Natural killer cell (primary cell): ENCODE results near the gene PKN2. TPM values are rescaled to one million over a fixed set of nuclear protein-coding genes. Genes with fewer than 3 reads are reported as not detected.

ENCODE experiments used
- ATAC-seq, 3 donors: fragments of 150-1000 bp in 2 of 3; fragments of 200-7000 bp in 1 of 3; cut with Tn5 transposase; 1 replicate in 1 of 3; 2 replicates in 2 of 3; pipeline ENCODE4 v1.10.0; 2021; ENCODE audit warnings: mild to moderate bottlenecking in 2 of 3, moderate library complexity in 2 of 3
- DNase-seq, 2 donors: peaks; one replicate each; pipeline versions ENCODE4 v3.0.0 to v3.0.0-alpha.2; 2013 to 2021; ENCODE audit warnings: mixed read lengths in 1 of 2
- H3K27ac ChIP-seq: one replicate; pipeline ENCODE4 v1.5.1; 2013; ENCODE audit warnings: mild to moderate bottlenecking, low read length
- H3K27me3 ChIP-seq: one replicate; pipeline ENCODE4 v1.6.1; 2013; ENCODE audit warnings: low read length; ENCODE audit not compliant: control insufficient read depth, insufficient read depth
- H3K36me3 ChIP-seq: one replicate; pipeline ENCODE4 v1.6.1; 2013; ENCODE audit warnings: low read length; ENCODE audit not compliant: control insufficient read depth, insufficient read depth
- H3K4me1 ChIP-seq: one replicate; pipeline ENCODE4 v1.6.1; 2013; ENCODE audit warnings: low read length; ENCODE audit not compliant: control insufficient read depth, insufficient read depth
- H3K4me3 ChIP-seq: one replicate; pipeline ENCODE4 v1.5.1; 2013; ENCODE audit warnings: low read length
- H3K9me3 ChIP-seq: one replicate; pipeline ENCODE4 v1.6.1; 2013; ENCODE audit warnings: low read length; ENCODE audit not compliant: control insufficient read depth, insufficient read depth
- H3K27ac Mint-ChIP-seq, 2 donors: one replicate each; pipeline ENCODE4 v1.8.0; 2022; ENCODE audit warnings: mild to moderate bottlenecking in 2 of 2, mixed read lengths in 2 of 2, moderate library complexity in 1 of 2
- H3K27me3 Mint-ChIP-seq, 2 donors: one replicate each; pipeline ENCODE4 v1.8.0; 2022; ENCODE audit warnings: low read depth in 2 of 2, mixed read lengths in 2 of 2
- H3K36me3 Mint-ChIP-seq: one replicate; pipeline ENCODE4 v1.8.0; 2022; ENCODE audit warnings: mixed read lengths
- H3K4me1 Mint-ChIP-seq, 2 donors: one replicate each; pipeline ENCODE4 v1.8.0; 2022; ENCODE audit warnings: mixed read lengths in 2 of 2
- H3K4me3 Mint-ChIP-seq: one replicate; pipeline ENCODE4 v1.8.0; 2022; ENCODE audit warnings: mild to moderate bottlenecking, moderate library complexity, mixed read lengths
- H3K9me3 Mint-ChIP-seq, 2 donors: one replicate each; pipeline ENCODE4 v1.8.0; 2022; ENCODE audit warnings: mixed read lengths in 2 of 2
- CTCF ChIP-seq: fragments of 200-600 bp; IDR thresholded peaks from one replicate; pipeline ENCODE4 v1.8.0; 2022; ENCODE audit warnings: antibody characterized with exemption
- WGBS: methylation state at CpG from one replicate; pipeline ENCODE4 v1.1.7; 2013; ENCODE audit warnings: missing lambda C conversion rate; ENCODE audit not compliant: insufficient coverage; 5-methylcytosine and 5-hydroxymethylcytosine counted together
- intact Hi-C: fragments of 100-400 bp; cut with micrococcal nuclease; formaldehyde crosslinking; loops from one replicate; pipeline ENCODE4 v1.14.2; 2022
- total RNA-seq, 4 donors: library from RNA; stranded (reverse); fragments of 120-200 nt in 1 of 4; gene quantifications; one replicate each; pipeline versions ENCODE4 v1.2.3 to v1.2.4, GENCODE V29; 2013 to 2022

The PKN2 gene
- total RNA-seq, 3 donors from 2014 or later (not counting 1 experiment from before 2014, with no cell fraction given), result 40.8 to 50.1 (median 47.2) TPM

GRCh38 chr1:88680911-88681622 is 3.0 kb upstream of the PKN2 start:
- no peak overlapping the region for H3K4me3 ChIP-seq
- Mint-ChIP-seq H3K4me1 (peaks cover 21 to 25% of the 10 kb centered on the region in 2 donors), H3K27me3 (no peaks in the 10 kb centered on the region), H3K36me3 (no peaks in the 10 kb centered on the region), H3K9me3 (no peaks in the 10 kb centered on the region), H3K27ac (no peak overlapping the region), H3K4me3 (no peak overlapping the region)
- no peak overlapping the region for H3K27ac ChIP-seq
- ATAC-seq (no peak), DNase-seq (no peak)
- no peaks in the 10 kb centered on the region for H3K36me3 ChIP-seq
- TF ChIP-seq CTCF, result no peak
- no CpG with 5 or more reads among the region's 3 CpGs for WGBS
- H3K9me3 ChIP-seq, result no peaks in the 10 kb centered on the region
- peaks cover 12% of the 10 kb centered on the region for H3K4me1 ChIP-seq
- H3K27me3 ChIP-seq, result no peaks in the 10 kb centered on the region
- intact Hi-C loops, result loop anchor here (5.0 to 10.0 kb wide), 3 partner anchors 1344 to 1976 kb away; partner anchors contain the start of genes HS2ST1, SELENOF and SH3GLB1

GRCh38 chr1:88684482-88685258 is 597 bp downstream of the PKN2 start:
- peaks cover 21 to 35% of the 10 kb centered on the region in 2 donors for H3K4me1 Mint-ChIP-seq

GRCh38 chr1:88685259-88685620 is 1.2 kb downstream of the PKN2 start:
- Histone ChIP-seq H3K36me3 (peaks cover 3% of the 10 kb centered on the region), H3K4me1 (peaks cover 12% of the 10 kb centered on the region), H3K27me3 (no peaks in the 10 kb centered on the region), H3K27ac (peak overlapping the region; percentile 93), H3K9me3 (no peaks in the 10 kb centered on the region), H3K4me3 (peak overlapping the region; percentile 87)
- Mint-ChIP-seq H3K27me3 (no peaks in the 10 kb centered on the region), H3K4me3 (peak overlapping the region; percentile 98), H3K4me1 (peaks cover 25 to 35% of the 10 kb centered on the region in 2 donors), H3K9me3 (no peaks in the 10 kb centered on the region), H3K36me3 (no peaks in the 10 kb centered on the region), H3K27ac (peak overlapping the region; percentile 94 to 96)
- ATAC-seq (no peak), DNase-seq (no peak)
- WGBS, result 3% methylated on average over 3 of the region's 7 CpGs
- TF ChIP-seq CTCF, result no peak
- intact Hi-C loops, result loop anchor here (2.0 to 10.0 kb wide), 2 partner anchors 206 to 1980 kb away; partner anchors contain the start of genes GTF2B and SH3GLB1

More at GRCh38 chr1:88684482-88685258, 597 bp downstream of the PKN2 start:
- H3K4me3 ChIP-seq, result peak overlapping the region; percentile 87
- no peak for TF ChIP-seq CTCF
- H3K9me3 Mint-ChIP-seq, result no peaks in the 10 kb centered on the region
- no peaks in the 10 kb centered on the region for H3K36me3 Mint-ChIP-seq
- H3K9me3 ChIP-seq, result no peaks in the 10 kb centered on the region
- intact Hi-C loops, result loop anchor here (1.0 to 10.0 kb wide), 5 partner anchors 29 to 1980 kb away; partner anchors contain the start of genes GTF2B, HS2ST1, SELENOF and SH3GLB1
- ATAC-seq, result peak; percentile 20 to 48 (median 29)
- peaks cover 3% of the 10 kb centered on the region for H3K36me3 ChIP-seq
- peak; percentile 51 to 73 for DNase-seq
- H3K27me3 ChIP-seq, result no peaks in the 10 kb centered on the region
- WGBS, result under 1% methylated on average over 58 of the region's 58 CpGs
- peak overlapping the region; percentile 94 to 96 for H3K27ac Mint-ChIP-seq
- H3K27me3 Mint-ChIP-seq, result no peaks in the 10 kb centered on the region
- peak overlapping the region; percentile 98 for H3K4me3 Mint-ChIP-seq
- H3K4me1 ChIP-seq, result peaks cover 12% of the 10 kb centered on the region
- H3K27ac ChIP-seq, result peak overlapping the region; percentile 93
